GM04504 (cell line): ENCODE measurements around the gene DDX53.
A peak's percentile ranks its signal among the peaks of the same experiment; 100 is the strongest.

Source experiments
- DNase-seq: peaks from one replicate; pipeline ENCODE4 v3.0.0-alpha.2; 2012; ENCODE audit warnings: low read depth

The DDX53 gene

DNA sequence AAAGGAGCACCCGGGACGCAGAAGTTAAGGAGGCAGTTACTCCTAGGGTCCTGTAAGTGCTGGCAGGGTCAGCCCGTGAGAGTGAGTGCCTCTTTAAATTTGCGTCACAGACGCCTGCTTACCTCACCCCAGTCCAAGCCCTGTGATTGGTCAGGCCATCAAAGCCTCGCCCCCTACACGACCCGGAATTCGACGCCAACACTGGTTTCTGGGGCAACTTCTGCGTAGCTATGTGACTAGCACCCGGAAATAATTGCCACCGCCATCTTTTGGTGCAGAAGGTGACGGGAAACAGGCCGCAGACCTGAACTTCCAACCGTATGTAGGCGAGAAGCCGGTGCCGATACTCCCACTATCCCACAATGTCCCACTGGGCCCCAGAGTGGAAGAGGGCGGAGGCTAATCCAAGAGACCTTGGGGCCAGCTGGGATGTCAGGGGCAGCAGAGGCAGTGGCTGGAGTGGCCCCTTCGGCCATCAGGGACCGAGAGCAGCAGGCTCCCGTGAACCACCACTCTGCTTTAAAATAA lies at the start of gene DDX53:
TSS of gene DDX53 (plus strand) at position 265 of the 528 bp plus-strand sequence. CDS start at position 363, 98 bp downstream.
- DNase-seq, result no peak

DNA sequence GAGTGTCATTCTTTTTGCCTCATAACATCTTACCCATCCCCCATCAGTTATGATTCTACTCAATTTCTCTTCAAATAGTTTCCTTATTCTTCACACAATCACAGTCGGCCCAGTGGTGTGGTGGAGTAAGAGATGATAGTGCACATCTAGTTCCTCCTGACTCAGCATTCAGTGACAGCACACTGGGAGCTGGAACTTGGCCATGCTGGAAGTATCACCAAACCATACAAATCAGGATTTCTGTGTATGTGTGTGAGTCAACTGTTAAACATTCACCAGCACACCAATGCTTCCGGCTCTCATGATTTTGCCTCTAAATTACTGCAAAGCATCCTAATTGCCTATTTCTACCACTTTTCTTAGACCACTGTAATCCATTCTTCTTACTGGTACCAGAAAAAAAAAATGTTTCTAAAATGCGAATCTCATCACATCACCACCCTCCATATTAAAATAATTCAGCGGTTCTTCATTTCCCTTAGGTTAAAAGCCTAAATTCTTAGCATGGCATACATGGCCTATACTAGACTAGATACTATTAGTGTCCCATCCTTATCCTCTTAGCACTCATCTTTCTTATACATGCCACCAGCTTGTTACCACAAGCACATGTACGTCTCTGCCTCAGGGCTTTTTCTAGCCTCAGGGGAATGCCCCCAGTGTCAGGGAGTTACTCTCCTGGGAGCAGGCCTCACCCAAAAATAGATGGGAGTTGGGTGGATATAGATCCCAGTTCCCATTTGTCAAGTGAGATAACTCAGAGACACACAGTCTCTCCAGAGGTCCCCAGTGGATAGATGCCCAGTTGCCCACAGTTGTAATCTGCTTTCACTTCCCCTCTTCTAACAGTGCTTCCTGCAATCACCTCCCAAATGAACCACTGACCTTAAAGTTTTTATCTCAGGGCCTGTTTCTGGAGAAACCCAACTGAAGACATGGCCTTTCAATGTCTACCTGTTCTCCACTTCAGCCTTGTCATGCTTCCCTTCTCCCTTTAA lies 49.2 kb upstream of the DDX53 start:
- DNase-seq, result peak; percentile 50

DNA sequence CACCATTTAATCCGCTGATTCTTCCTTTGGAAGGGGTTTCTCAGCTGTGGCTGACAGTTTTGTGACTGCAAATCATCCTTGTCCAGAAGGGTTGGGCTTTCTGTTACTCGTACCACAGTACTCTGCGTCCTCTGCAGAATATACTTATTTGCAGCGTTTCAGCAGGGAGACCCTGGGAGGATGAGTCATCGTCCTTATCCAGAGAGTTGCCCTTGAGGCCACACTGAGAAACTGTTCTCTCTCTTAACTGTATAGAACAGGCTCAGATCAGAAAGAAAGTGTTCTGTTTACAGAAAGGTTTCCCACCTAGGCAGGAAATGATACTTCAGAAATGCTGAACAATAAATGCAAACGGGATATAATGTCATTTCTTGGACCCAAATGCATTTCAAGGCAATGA lies 47.8 kb upstream of the DDX53 start:
- no peak for DNase-seq

DNA sequence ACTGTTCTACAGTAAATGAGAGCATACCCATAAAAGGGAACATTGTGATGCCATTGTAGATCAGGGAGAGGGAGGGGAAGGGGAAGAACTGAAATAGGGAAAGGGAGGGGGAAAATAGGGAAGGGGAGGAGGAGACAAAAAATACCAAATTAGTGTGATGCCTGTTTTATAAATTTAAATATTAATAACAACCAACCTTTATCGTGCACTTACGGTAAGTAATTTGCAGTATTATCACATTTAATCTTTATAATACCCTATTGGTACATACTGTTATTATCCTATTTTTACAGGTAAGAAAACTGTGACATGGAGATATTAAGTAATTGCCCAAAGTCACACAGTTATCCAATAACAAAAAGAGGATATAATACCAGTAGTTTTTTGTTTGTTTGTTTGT lies 41.5 kb upstream of the DDX53 start:
- no peak for DNase-seq

DNA sequence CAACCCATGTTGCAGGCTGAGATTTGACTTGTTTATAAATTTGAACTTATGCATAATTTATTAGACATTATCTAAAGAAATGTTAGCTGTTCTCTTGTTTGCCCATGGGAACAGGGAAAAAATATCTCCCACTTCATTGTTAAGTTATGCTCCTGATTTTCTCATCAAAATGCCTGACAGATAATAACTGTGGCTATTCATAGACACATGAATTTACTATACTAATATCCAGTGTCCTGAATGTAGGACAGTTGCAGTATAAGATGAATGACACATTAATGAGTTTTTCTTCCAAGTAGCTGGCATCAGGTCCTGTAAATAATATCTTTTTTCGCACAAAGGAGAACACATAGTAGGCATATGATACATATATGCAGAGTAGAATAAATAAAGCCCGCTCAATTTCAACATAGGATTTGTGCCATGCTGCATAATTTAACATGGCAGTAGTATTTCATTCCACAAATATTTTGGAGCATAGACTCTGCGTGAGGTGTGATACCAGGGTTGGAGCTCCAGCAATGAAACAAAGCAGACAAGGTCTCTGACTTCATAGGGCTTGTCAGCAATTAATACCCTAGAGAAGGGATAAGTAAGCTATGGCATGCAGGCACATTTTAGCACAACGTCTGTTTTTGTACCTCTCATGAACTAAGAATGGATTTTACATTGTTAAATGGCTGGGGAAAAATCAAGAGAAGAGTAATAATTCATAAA lies 40.4 kb upstream of the DDX53 start:
- no peak for DNase-seq

DNA sequence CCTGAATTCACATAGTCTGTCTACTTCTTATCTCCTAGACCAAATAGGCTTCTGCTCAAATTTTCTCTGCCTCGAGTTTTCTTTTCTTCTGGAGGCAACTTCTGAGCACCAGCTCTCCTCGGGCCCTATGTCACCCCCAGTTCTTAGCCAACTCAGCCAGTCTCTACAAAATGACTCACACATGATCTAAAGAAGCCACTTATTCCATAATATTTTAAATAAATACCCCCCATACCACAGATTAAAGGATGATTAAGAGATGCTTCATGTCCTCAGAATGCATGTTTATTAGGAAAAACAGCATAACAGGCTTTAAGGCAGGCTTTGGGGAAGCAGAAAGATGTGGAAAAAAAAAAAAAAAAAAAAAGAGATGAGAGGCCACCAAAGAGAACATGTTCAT lies 36.6 kb upstream of the DDX53 start:
- no peak for DNase-seq

DNA sequence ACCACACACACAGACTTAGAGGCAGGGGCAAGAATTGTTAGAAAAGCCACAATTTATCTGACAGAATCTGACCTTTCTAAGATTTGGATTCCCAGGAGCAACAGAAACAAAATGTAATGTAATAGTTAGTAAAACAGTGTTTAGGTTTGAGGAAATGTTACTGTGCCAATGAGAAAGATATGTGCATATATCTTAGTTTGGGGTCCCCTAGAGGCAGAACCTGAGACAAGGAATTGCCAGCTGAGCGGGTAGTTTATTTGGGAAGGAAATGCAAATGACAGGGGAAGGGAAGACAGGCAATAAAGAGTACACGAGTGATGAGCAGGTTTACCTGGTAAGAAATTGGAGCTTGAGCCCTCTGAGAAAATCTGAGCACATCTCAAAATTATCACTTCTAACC lies 31.3 kb upstream of the DDX53 start:
- DNase-seq, result no peak

DNA sequence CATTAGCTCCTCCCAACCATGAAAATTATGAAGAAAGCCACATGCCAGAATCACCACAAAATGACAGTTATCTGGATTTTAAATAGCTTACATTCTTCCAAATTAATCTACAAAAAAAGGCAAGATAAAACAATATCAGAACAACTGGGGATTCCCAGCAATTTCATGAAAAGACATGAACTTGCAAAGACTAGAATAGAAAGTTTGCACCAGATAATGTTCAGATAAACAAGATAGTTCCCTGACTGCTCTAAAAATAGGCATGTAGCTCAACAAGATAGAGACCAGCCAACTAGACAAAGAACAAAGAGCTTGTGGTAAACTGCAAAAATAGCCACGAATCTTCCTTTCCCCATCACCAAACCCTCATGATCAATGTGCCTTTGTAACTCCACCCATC lies 30.3 kb upstream of the DDX53 start:
- no peak for DNase-seq

DNA sequence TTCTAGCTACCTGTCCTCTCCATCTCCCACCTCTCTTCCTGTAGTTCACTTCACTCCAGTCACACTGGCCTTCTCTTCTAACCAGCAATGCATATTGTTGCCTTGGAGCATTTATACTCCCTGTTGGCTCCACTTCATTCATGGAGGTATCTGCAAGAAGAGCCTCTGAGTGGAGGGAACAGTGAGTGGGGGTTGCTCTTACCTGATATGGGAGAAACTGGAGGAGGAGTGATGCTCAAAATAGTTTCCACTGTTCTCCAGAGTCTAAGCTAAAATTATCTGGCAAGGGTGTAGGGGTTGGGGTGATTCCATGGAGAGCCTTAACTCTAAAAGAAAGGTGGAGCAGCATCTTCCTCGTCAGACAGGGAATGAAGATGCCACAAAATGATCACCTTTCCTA lies 28.9 kb upstream of the DDX53 start:
- DNase-seq, result no peak

DNA sequence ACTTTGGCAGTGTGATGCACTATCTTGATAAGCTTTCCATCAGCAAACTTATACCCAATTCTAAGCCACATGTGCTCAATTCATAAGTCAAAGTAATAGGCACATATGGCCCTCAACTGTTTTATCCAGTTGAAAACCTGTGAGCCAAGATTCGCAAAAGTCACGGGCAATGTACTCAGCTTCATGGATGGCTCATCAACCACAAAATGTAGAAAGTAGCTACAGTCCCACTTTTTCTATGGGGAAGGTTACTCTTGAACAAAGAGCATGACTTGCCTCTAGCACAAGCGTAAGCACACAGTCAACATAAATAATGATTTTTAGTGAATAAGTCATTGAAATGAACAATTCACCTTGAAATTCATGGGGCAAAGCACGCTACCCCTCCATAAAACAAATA lies 25.1 kb upstream of the DDX53 start:
- no peak for DNase-seq

DNA sequence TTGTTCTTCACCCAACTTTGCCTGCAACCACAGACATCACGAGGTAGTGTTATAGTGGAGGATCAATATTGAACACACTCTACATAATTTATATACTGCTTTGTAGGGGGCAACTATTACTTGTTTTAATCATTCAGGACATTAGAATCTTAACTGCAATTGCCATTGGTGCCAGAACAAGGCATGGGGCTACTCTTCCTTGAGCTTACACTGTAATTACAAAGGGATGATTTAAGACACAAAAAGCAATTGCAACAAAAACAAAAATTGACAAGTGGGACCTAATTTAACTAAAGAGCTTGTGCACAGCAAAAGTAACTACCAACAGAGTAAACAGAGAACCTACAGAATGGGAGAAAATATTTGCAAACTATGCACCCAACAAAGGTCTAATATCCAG lies 24.0 kb upstream of the DDX53 start:
- no peak for DNase-seq

DNA sequence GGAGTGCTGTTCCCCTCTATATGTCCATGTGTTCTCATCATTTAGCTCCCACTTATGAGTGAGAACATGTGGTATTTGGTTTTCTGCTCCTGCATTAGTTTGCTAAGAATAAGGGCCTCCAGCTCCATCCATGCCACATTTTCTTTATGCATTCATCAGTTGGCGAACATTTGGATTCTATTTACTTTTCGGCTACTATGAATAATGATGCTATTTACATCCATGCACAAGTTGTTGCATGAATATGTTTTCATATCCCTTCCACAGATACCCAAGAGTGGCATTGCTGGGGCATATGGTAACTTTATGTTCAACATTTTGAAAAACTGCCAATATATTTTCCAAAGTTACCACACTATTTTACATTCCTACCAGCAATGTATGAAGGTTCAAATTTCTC lies 13.8 kb upstream of the DDX53 start:
- DNase-seq, result no peak

DNA sequence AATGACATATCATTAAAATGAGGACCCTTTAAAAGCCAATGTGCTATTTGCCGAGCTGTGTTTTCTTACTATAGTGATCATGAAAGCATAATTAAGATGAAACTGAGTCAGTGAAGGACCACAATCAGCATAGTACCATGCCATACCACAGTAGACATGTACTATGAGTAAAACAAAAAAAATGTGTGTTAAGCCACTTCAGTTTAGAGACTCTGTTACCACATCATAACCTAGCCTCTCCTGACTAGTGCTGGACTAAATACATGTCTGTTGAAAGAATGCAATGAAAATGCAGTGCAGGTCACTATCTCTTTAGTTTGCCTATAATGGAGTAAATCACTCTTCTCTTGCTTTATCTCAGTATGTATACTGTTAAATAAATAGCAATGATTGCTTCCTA lies 12.3 kb upstream of the DDX53 start:
- no peak for DNase-seq

DNA sequence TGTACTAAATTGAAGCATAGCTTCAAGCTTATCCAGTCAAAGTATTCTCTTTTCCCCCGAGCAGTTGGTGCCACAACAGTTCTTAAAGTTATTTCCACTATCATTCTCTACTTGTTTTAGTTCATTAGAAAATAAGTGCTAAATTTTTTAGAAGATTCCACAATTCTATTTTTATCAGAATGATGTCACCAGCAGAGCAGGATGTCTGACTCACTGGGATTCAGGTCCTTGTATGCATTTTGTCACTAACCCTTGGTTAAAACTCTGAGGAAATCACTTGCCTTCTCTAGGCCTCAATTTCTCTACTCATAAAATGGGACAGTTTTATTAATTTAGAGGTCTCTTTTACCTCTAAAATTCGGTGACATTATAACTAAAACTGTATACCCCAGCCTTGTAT lies 3.4 kb downstream of the DDX53 start:
- DNase-seq, result no peak

DNA sequence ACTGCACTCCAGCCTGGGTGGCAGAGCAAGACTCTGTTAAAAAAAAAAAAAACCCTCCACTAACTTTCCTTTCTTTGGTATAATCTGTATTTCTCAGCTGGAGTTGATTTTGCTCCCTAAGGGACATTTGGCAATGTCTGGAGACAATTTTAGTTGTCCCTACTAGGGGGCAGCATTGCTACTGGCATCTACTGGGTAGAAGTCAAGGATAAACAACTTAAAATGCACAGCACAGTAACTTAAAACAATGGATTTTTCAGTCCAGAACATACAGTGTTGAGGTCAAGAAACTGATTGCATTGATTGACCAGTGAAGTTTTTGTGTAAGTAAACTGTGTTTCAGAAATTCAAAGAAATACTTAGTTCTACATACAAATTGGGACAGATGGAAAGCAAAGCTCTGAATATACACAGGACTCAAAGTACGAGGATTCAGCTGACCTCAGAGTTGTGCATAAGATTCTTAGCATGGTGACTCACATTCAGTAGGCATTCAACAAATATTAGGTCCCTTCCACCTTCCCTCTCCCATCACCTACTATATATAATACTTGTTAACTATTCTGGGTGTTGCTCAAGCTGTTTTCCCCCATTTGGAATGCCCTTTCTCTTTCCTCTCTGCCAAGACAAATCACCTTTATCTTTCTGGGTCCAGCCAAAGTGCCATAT lies 8.8 kb downstream of the DDX53 start:
- no peak for DNase-seq

DNA sequence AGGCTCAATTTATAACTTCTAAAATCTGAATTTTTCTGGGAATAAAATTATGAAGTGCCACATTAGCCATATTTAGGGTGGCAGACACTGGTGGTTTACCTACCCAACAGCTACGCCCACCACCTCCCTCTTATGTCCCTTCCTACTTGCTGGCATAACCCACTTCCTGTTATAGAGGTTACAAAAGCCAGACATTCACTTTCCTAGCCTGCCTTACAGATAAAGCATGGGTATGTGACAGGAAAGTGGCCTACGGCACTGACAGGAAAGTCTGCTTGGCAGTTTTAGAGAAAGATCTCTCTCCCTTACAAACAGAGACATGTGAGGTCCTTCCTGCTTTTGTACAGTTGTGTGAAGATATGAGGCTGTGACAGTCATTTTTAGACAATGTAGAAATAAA lies 12.4 kb downstream of the DDX53 start:
- DNase-seq, result no peak

DNA sequence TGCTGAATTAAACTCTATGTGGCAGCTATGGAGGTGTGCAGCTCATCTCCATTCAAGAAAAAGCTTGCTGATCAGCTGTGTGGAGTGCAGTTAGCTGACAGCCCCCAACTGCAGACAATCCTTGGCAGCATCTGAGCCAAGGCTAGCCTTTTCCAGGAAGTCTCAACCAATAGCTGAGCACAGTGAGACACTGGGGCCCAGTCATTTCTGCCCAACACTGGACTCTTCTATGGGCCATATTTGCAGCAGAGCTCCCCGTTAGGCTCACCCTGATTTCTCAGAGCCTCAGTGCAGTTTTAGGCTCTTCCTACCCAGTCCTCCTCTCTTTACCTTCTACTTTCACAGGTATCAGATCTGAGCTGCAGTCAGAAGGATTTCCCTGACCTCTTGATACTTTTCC lies 12.9 kb downstream of the DDX53 start:
- DNase-seq, result no peak

DNA sequence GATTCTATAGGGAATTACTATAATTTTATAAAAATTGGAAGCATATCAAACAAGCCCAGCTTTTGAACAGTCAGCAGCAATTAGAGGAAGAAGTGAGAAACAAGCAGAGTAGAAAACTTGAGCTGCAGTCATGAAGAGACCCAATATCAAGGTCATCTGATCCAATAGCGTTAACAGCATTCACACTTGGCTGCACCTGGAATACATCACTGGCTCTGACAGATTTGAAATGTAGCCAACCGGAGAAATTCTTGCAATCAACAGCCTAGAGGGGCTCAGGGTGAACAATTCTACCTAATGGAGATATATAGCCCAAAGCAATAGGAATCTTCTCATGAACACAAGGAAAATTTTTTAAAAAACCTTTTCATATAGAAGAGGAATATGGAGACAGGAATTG lies 13.6 kb downstream of the DDX53 start:
- no peak for DNase-seq

DNA sequence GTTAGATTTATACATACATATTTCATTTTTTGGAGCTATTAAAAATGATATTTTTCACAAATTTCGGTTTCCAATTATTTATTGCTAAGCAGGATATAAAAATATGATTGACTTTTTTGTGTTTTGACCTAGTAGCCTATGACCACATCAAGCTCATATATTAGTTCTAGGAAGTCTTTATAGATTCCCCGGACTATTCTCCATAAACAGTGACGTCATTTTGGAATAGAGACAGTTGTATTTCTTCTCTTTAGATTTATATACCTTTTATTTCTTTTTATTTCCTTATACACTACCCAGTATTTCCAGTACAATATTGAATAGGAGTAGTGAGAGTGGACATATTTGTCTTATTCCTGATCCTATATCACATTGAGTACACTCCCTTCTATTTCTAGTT lies 31.8 kb downstream of the DDX53 start:
- DNase-seq, result no peak

DNA sequence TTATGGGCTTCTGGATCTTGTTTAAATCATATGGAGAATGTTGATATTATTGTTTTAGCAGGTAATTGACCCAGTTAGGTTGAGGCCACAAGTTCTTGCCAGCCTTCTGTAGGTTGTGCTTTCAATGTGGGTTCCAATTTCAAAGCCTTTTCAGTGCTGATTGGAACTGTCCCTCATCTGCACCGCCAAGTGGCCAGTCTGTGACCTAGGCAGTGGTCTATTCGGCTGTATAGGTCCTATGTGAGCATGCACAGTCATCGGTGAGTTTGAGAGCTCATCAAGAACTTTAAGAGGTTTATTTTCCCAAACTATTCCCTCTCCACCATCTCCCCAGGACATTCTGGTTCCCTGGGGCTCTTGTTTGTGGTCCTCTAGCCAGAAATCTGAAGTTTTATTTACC lies 35.7 kb downstream of the DDX53 start:
- DNase-seq, result no peak

DNA sequence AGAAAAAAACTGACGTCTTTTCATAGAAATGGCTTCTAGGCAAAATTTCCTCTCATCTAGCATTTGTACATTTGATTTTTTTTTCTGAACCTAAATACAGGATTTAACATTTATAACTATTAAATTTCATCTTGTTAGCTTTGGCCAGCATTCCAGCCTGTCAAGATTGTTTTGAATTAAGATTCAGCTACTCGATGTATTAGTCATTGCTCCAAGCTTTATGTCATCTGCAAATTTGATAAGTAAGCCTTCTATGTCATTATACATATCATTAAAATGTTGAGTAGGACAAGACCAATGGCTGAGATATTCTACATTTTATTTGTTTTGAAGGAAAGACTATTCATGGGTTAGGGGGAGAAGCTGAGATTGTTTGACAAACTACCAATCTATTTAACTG lies 46.7 kb downstream of the DDX53 start:
- no peak for DNase-seq

DNA sequence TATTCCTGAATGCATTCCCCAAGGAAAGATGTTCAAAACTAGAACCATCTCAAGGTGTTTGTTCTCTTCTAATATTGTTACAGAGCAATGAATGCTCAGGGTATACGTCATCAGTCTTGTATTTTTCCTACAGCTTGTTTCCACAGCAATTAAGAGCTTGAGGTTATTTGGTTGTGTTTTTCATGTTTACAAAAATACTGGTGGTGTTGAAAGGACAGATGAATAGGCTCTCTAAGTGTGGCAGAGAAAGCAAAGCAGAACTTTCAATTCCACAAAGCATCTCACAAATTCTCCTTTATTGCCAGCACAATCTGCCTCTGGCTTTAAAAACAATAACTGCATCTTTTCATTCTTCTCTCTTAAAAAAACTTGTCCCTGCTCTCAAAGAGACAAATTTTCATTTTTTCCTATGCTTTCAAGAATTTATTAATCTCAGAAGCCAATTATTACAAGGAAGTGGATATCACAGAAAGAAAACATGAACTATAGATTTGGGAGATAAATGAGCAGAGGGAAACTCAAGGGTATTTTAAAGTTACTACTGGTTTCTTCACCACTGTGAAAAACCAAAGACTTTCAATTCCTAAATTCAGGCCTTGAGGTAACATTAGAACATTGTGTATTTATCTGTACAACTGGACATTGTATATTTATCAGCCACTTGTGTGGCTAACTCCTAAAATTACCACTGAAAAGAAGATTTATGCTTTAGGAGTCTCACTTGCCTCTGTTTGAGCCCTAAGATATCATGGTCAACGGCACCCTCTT lies 49.2 kb downstream of the DDX53 start:
- no peak for DNase-seq
